ENCODE data around the gene ZEB2.
"Not testable (repeated sequence)": the region's sequence is repeated elsewhere in the genome, so short reads cannot be mapped to it uniquely, and the experiment has no call there.

ZEB2 gene

GRCh38 chr2:144366825-144367429 lies 153.0 kb downstream of the ZEB2 start:
- Histone ChIP-seq H3K79me2 (ENCODE audit: insufficient read depth, low read length) (no peaks in the 10 kb centered on the region), H2AFZ (ENCODE audit: low read length) (no peak overlapping the region), H3F3A (ENCODE audit: insufficient read depth, low read length) (no peaks in the 10 kb centered on the region), H3K4me1 (ENCODE audit: insufficient read depth, low read length, severe bottlenecking) (peaks cover 11% of the 10 kb centered on the region), H3K27me3 (ENCODE audit: insufficient read depth, low read length) (no peaks in the 10 kb centered on the region), H3K4me3 (ENCODE audit: low read depth, low read length, poor library complexity, severe bottlenecking) (no peak overlapping the region), H3K9me2 (ENCODE audit: low read depth, low read length) (no peaks in the 10 kb centered on the region), H3K9ac (ENCODE audit: low read length) (no peak overlapping the region), H3K4me2 (ENCODE audit: low read length) (no peak overlapping the region), H4K20me1 (ENCODE audit: insufficient read depth, low read length) (no peaks in the 10 kb centered on the region), H3K27ac (ENCODE audit: low read depth, low read length, poor library complexity, severe bottlenecking) (no peak overlapping the region), H3K9me3 (ENCODE audit: low read length) (no peaks in the 10 kb centered on the region), H3K36me3 (ENCODE audit: insufficient read depth, low read length) (no peaks in the 10 kb centered on the region)
- TF ChIP-seq, protein P1, sequence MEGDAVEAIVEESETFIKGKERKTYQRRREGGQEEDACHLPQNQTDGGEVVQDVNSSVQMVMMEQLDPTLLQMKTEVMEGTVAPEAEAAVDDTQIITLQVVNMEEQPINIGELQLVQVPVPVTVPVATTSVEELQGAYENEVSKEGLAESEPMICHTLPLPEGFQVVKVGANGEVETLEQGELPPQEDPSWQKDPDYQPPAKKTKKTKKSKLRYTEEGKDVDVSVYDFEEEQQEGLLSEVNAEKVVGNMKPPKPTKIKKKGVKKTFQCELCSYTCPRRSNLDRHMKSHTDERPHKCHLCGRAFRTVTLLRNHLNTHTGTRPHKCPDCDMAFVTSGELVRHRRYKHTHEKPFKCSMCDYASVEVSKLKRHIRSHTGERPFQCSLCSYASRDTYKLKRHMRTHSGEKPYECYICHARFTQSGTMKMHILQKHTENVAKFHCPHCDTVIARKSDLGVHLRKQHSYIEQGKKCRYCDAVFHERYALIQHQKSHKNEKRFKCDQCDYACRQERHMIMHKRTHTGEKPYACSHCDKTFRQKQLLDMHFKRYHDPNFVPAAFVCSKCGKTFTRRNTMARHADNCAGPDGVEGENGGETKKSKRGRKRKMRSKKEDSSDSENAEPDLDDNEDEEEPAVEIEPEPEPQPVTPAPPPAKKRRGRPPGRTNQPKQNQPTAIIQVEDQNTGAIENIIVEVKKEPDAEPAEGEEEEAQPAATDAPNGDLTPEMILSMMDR (IDR thresholded peaks at IDR 0.05; ENCODE audit: low read length) = no peak
- TF ChIP-seq EZH2 (IDR thresholded peaks at IDR 0.05; ENCODE audit: borderline replicate concordance, low read length) = no peak

DNA sequence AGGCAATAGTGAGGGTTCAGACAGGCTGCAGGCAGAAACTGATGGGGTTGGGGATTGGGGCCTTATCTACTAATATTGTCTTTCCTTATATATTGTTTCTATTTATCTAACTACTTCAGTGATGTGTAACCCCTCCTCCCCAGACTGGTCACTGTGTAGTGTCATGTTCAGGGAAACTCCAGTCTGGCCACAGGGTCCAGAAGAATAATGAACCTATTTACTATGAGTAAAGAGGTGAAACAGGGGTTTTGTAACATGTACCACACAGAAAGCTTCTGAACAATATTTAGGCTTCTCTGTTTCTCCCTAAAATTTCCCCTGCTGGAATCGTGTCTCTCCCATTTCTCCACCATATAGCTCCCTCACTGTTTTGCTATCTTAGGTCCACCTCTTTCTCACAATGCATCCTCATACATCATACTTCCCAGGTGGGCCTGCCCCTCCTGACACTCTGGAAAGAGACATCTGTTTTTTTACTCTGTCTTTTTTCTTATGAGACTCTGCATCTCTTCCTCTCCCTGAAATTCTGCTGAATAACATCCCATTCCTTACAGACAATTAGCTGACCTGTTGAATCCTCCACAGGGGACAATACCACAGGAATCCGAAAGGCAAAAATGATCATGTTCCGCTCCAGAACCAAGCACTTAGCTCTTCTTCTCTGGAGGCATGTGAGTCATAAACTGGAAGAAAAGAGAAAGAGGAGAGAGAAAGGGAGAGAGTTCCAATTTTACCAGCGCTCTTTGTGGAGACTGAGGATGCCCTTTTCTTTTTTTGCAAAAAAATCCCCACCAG lies 154.8 kb downstream of the ZEB2 start:
- no peak overlapping the region for H2AFZ ChIP-seq (ENCODE audit: low read length)

DNA sequence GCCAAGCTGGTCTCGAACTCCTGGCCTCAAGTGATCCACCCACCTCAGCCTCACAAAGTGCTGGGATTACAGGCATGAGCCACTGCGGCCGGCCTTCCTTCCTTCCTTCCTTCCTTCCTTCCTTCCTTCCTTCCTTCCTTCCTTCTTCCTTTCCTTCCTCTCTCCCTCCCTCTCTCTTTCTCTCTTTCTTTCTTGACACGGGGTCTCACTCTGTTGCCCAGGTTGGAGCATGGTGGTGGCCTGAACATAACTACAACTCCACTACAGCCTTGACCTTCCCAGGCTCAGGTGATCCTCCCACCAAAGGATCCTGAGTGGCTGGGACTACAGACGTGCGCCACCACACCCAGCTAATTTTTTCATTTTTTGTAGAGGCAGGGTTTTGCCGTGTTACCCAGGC lies 155.7 kb downstream of the ZEB2 start:
- not testable (repeated sequence) for H3K9me2 ChIP-seq (ENCODE audit: low read depth, low read length); H3K4me1 ChIP-seq (ENCODE audit: insufficient read depth, low read length, severe bottlenecking); H4K20me1 ChIP-seq (ENCODE audit: insufficient read depth, low read length); H3K79me2 ChIP-seq (ENCODE audit: insufficient read depth, low read length); H3K27ac ChIP-seq (ENCODE audit: low read depth, low read length, poor library complexity, severe bottlenecking); H3K4me3 ChIP-seq (ENCODE audit: low read depth, low read length, poor library complexity, severe bottlenecking); H3K27me3 ChIP-seq (ENCODE audit: insufficient read depth, low read length); H3K36me3 ChIP-seq (ENCODE audit: insufficient read depth, low read length); H3K9me3 ChIP-seq (ENCODE audit: low read length); H3K9ac ChIP-seq (ENCODE audit: low read length); H3F3A ChIP-seq (ENCODE audit: insufficient read depth, low read length); H3K4me2 ChIP-seq (ENCODE audit: low read length); H2AFZ ChIP-seq (ENCODE audit: low read length)

More for the DNA sequence above, 154.8 kb downstream of the ZEB2 start:
- H3K79me2 ChIP-seq (ENCODE audit: insufficient read depth, low read length) = no peaks in the 10 kb centered on the region
- no peak overlapping the region for H3K27ac ChIP-seq (ENCODE audit: low read depth, low read length, poor library complexity, severe bottlenecking)
- H3F3A ChIP-seq (ENCODE audit: insufficient read depth, low read length) = no peaks in the 10 kb centered on the region
- no peak overlapping the region for H3K9ac ChIP-seq (ENCODE audit: low read length)
- no peak for TF ChIP-seq EZH2 (IDR thresholded peaks at IDR 0.05; ENCODE audit: borderline replicate concordance, low read length)
- TF ChIP-seq, protein P1 (IDR thresholded peaks at IDR 0.05; ENCODE audit: low read length) = no peak
- no peaks in the 10 kb centered on the region for H3K9me3 ChIP-seq (ENCODE audit: low read length)
- no peaks in the 10 kb centered on the region for H3K27me3 ChIP-seq (ENCODE audit: insufficient read depth, low read length)
- no peaks in the 10 kb centered on the region for H3K9me2 ChIP-seq (ENCODE audit: low read depth, low read length)
- no peaks in the 10 kb centered on the region for H3K4me1 ChIP-seq (ENCODE audit: insufficient read depth, low read length, severe bottlenecking)
- H3K4me2 ChIP-seq (ENCODE audit: low read length) = no peak overlapping the region
- no peak overlapping the region for H3K4me3 ChIP-seq (ENCODE audit: low read depth, low read length, poor library complexity, severe bottlenecking)
- H4K20me1 ChIP-seq (ENCODE audit: insufficient read depth, low read length) = no peaks in the 10 kb centered on the region
- H3K36me3 ChIP-seq (ENCODE audit: insufficient read depth, low read length) = no peaks in the 10 kb centered on the region
